Fibroblast of the conjunctiva (primary cell): ENCODE measurements around the gene RFC3.
A peak's percentile ranks its signal among the peaks of the same experiment; 100 is the strongest.
"Not testable (repeated sequence)": the region's sequence is repeated elsewhere in the genome, so short reads cannot be mapped to it uniquely, and the experiment has no call there.

ENCODE experiments used
- DNase-seq: peaks from one replicate; pipeline ENCODE4 v3.0.0-alpha.2; 2010; ENCODE audit warnings: low read depth

The RFC3 gene

GRCh38 chr13:33817901-33818706, at the start of gene RFC3:
Gene RFC3 (plus strand): TSS chr13:33818149. CDS start chr13:33818179, 30 bp downstream.
- DNase-seq, result peak; percentile 83

GRCh38 chr13:33771296-33771695, 46.7 kb upstream of the RFC3 start:
- no peak for DNase-seq

GRCh38 chr13:33773790-33774462, 44.0 kb upstream of the RFC3 start:
- no peak for DNase-seq

- no peak for DNase-seq
These were observed 42.4 kb upstream of the RFC3 start for GRCh38 chr13:33775339-33776108.

- no peak for DNase-seq
These were observed 41.6 kb upstream of the RFC3 start for GRCh38 chr13:33776239-33776881.

- no peak for DNase-seq
These were observed 35.3 kb upstream of the RFC3 start for GRCh38 chr13:33782631-33783030.

- not testable (repeated sequence) for DNase-seq
These were observed 34.7 kb upstream of the RFC3 start for GRCh38 chr13:33783212-33783611.

- no peak for DNase-seq
These were observed 33.2 kb upstream of the RFC3 start for GRCh38 chr13:33784738-33785137.

- DNase-seq, result no peak
These were observed 32.6 kb upstream of the RFC3 start for GRCh38 chr13:33785384-33785783.

- no peak for DNase-seq
These were observed 30.8 kb upstream of the RFC3 start for GRCh38 chr13:33787051-33787591.

GRCh38 chr13:33789066-33789606, 28.8 kb upstream of the RFC3 start:
- no peak for DNase-seq

- no peak for DNase-seq
These were observed 28.2 kb upstream of the RFC3 start for GRCh38 chr13:33789739-33790138.

- DNase-seq, result no peak
These were observed 24.2 kb upstream of the RFC3 start for GRCh38 chr13:33793726-33794125.

- no peak for DNase-seq
These were observed 23.4 kb upstream of the RFC3 start for GRCh38 chr13:33794576-33794975.

- DNase-seq, result no peak
These were observed 21.9 kb upstream of the RFC3 start for GRCh38 chr13:33796095-33796494.

GRCh38 chr13:33797622-33798021, 20.3 kb upstream of the RFC3 start:
- DNase-seq, result peak; percentile 1

- no peak for DNase-seq
These were observed 19.9 kb upstream of the RFC3 start for GRCh38 chr13:33798023-33798422.

- DNase-seq, result peak; percentile 47
These were observed 17.9 kb upstream of the RFC3 start for GRCh38 chr13:33799950-33800592.

- no peak for DNase-seq
These were observed 17.2 kb upstream of the RFC3 start for GRCh38 chr13:33800646-33801186.

GRCh38 chr13:33806470-33807248, 11.3 kb upstream of the RFC3 start:
- DNase-seq, result no peak
